Hypothalamus (tissue), 51 donors: ENCODE results near the gene DNM2.
"Not testable (repeated sequence)": the region's sequence is repeated elsewhere in the genome, so short reads cannot be mapped to it uniquely, and the experiment has no call there.

ENCODE experiments used
- DNase-seq, 51 donors: peaks; one replicate each; lab custom pipeline; 2025; lab: John Stamatoyannopoulos, UW

The DNM2 gene

GRCh38 chr19:10854350-10855089 is 136.6 kb downstream of the DNM2 start:
- no peak for DNase-seq

DNA sequence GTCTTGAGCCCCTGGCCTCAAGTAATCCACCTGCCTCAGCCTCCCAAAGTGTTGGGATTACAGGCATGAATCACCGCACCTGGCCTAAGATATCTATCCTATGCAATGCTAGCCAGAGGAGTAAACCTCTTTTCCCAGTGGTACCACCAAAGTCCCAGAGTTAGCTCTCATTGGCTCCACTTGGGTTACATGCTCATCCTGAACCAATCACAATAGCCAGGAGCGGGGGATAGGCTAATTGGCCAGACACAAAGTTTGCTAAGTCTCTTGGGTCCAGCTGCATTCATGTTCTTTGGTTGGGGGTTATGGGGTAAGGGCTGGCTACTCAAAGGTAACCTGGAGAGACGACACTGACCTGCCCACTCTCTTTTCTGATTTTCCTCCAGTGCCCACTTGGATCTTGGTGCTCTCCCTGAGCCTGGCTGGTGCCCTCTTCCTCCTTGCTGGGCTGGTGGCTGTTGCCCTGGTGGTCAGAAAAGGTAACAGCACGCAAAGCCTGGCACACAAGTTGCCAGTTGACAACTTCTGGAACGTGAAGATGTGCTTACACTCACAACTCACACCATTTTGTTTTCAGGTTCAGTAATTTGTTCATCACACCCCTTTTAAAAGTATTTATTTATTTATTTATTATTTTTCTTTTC is 138.1 kb downstream of the DNM2 start:
- DNase-seq, result no peak

- DNase-seq, result not testable (repeated sequence)
Observed at GRCh38 chr19:10856899-10857298, 139.0 kb downstream of the DNM2 start.

- no peak for DNase-seq
Observed at GRCh38 chr19:10858204-10858828, 140.4 kb downstream of the DNM2 start.

DNA sequence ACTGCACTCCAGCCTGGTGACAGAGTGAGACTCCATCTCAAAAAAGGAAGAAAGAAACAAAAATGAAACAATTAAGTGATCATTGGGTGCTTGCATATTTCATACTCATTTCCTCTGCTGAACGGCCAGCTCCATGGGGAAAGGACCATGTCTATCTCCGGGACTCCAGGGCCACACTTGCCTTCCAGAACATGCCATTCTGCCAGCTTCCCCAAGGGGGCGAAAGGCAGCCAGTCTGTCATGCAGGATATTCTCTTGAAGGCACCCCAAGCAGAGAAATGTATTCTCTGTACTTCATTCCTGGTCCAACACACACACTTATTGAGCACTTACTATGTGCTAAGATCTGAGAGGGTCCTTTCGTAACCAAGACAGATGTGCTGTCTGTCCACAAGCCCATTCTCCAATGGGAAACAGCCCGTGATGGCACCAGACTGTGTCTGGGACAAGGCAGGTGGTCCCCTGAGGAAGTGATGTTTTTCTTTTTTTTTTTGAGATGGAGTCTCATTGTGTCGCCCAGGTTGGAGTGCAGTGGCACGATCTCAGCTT is 143.3 kb downstream of the DNM2 start:
- DNase-seq, result no peak

DNA sequence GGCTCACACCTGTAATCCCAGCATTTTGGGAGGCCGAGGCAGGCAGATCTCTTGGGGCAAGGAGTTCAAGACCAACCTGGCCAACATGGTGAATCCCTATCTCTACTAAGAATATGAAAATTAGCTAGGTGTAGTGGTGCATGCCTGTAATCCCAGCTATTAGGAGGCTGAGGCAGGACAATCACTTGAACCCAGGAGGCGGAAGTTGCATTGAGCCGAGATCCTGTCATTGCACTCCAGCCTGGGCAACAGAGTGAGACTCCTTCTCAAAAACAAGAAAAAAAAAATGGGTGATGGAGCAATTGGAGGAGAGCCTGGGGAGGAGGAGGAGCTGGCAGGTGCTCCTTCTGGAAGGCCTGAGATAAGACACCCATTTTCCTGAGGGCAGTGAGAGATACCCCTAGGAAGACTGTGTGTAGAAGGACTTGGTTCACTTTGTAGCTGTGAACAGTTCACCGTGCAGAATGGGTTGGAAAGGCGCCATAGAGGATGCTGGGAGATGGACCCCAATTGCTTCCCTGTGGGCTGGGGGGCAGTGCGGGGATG is 144.8 kb downstream of the DNM2 start:
- DNase-seq, result no peak

- peak in 2 of 51 donors; percentile 22 to 23 for DNase-seq
Observed at GRCh38 chr19:10863107-10863717, 145.3 kb downstream of the DNM2 start.

GRCh38 chr19:10864538-10864899 is 146.6 kb downstream of the DNM2 start:
- peak in 50 of 51 donors; percentile 8 to 87 (median 60) for DNase-seq

DNA sequence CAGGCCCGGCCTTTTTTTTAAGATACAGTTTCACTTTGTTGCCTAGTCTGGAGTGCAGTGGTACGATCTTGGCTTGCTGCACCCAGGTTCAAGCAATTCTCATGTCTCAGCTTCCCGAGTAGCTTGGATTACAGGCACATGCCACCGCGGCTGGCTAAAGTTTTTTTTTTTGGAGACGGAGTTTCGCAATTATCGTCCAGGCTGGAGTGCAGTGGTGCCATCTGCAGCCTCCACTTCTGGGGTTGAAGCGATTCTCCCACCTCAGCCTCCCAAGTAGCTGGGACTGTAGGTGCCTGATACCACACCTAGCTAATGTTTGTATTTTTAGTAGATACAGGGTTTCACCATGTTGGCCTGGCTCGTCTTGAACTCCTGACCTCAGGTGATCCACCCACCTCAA is 148.6 kb downstream of the DNM2 start:
- no peak for DNase-seq

GRCh38 chr19:10868872-10869547 is 151.1 kb downstream of the DNM2 start:
- no peak for DNase-seq

GRCh38 chr19:10869872-10870311 is 152.0 kb downstream of the DNM2 start:
- not testable (repeated sequence) for DNase-seq

- no peak for DNase-seq
Observed at GRCh38 chr19:10870501-10870954, 152.6 kb downstream of the DNM2 start.

- DNase-seq, result peak; percentile 61 to 100 (median 98)
Observed at GRCh38 chr19:10870955-10871603, 153.2 kb downstream of the DNM2 start, which contains the start of gene CARM1. TSS of gene CARM1 (plus strand) at chr19:10871553. CDS start at chr19:10871703, 150 bp downstream.

- peak in 22 of 51 donors; percentile 6 to 59 (median 33) for DNase-seq
Observed at GRCh38 chr19:10871711-10872545, 154.0 kb downstream of the DNM2 start.

DNA sequence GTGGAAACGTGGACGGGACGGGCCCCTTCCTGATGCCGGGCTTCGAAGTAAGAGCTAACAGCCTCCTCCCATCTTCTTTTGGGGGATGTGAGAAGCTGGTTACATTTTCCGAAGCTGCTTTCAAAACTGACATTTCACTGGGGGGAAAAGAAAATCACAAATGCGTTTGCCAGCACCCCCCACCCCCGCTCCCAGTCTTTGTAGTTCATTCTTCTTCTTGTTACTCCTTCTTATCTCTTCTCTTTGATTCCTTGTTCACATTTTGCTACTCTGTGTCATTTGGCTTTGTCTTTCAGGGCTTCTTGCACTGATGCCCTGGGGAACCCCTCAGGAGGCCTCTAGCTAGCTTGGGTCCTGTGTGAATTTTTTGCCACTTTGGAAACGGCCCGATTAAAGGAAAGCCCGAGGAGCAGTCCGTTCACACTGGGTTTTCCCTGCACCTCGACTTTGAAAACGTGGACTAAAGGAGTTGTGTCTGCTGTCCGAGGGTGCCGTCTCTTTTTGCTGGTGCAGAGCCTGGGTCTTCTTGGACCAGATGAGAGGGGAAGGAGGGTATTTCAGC is 154.7 kb downstream of the DNM2 start:
- DNase-seq, result no peak

- no peak for DNase-seq
Observed at GRCh38 chr19:10874024-10874423, 156.1 kb downstream of the DNM2 start.

GRCh38 chr19:10876459-10877240 is 158.8 kb downstream of the DNM2 start:
- peak in 29 of 51 donors; percentile 6 to 71 (median 32) for DNase-seq
